Lung (tissue), 12 donors: ENCODE data around the gene SFRP5. TPM values are rescaled to one million over a fixed set of nuclear protein-coding genes. Genes with fewer than 3 reads are reported as not detected.
A peak's percentile ranks its signal among the peaks of the same experiment; 100 is the strongest.

ENCODE experiments used
- ATAC-seq: fragments of 200-7000 bp; cut with Tn5 transposase; one replicate; pipeline ENCODE4 v1.9.1; 2020; ENCODE audit warnings: moderate number of reproducible peaks; ENCODE audit not compliant: insufficient read depth, low FRiP score
- DNase-seq, 3 donors: peaks; one replicate each; pipeline ENCODE4 v3.0.0-alpha.2; 2013 to 2017
- H3K27ac ChIP-seq, 2 donors: one replicate each; pipeline ENCODE4 v1.5.1; 2013; ENCODE audit warnings: mild to moderate bottlenecking in 2 of 2, moderate library complexity in 2 of 2, control low read depth in 1 of 2, inconsistent platforms in 1 of 2, low read depth in 1 of 2, low read length in 1 of 2
- H3K27me3 ChIP-seq, 3 donors: one replicate each; pipeline ENCODE4 v1.5.1; 2013; ENCODE audit warnings: low read length in 2 of 3; ENCODE audit not compliant: control insufficient read depth in 3 of 3, insufficient read depth in 3 of 3
- H3K36me3 ChIP-seq, 4 donors: one replicate each; pipeline ENCODE4 v1.5.1; 2013; ENCODE audit warnings: low read length in 4 of 4, mild to moderate bottlenecking in 1 of 4, moderate library complexity in 1 of 4; ENCODE audit not compliant: control insufficient read depth in 4 of 4, insufficient read depth in 4 of 4
- H3K4me1 ChIP-seq, 5 donors: one replicate each; pipeline ENCODE4 v1.5.1; 2013; ENCODE audit warnings: low read length in 5 of 5, mild to moderate bottlenecking in 2 of 5, moderate library complexity in 1 of 5; ENCODE audit not compliant: control insufficient read depth in 5 of 5, insufficient read depth in 5 of 5
- H3K4me3 ChIP-seq: one replicate; pipeline ENCODE4 v1.5.1; 2013; ENCODE audit warnings: mild to moderate bottlenecking, control low read depth, moderate library complexity
- H3K9ac ChIP-seq, 2 donors: one replicate each; pipeline ENCODE4 v1.5.1; 2013; ENCODE audit warnings: low read length in 2 of 2, control low read depth in 1 of 2; ENCODE audit not compliant: insufficient read depth in 1 of 2
- H3K9me3 ChIP-seq, 4 donors: one replicate each; pipeline ENCODE4 v1.5.1; 2013; ENCODE audit warnings: low read length in 3 of 4, mild to moderate bottlenecking in 1 of 4, moderate library complexity in 1 of 4; ENCODE audit not compliant: control insufficient read depth in 4 of 4, insufficient read depth in 3 of 4
- WGBS, 2 donors: extraction: QIAGEN DNeasy Blood & Tissue Kit; methylation state at CpG; one replicate each; pipeline ENCODE4 v1.1.7; 2013; 5-methylcytosine and 5-hydroxymethylcytosine counted together
- polyA plus RNA-seq, 2 donors: library from polyadenylated mRNA; stranded (reverse); fragments of 200-250 nt; gene quantifications; one replicate each; pipeline ENCODE4 v1.2.1, GENCODE V29; 2013
- total RNA-seq, 2 donors: library from RNA; depleted of rRNA in 1 of 2; stranded (reverse); fragments of >200 nt in 1 of 2; gene quantifications; one replicate each; pipeline ENCODE4 v1.2.1, GENCODE V29; 2014 to 2021
- TF ChIP-seq, protein P1 (sequence below): IDR thresholded peaks from 2 replicates; pipeline ENCODE4 v1.5.1; 2012; ENCODE audit warnings: mild to moderate bottlenecking; ENCODE audit errors: control extremely low read depth, extremely low read depth
- donor health status: control.
- donor health status: control.
- donor health status: Bipolar disorder and iron deficiency.
- donor health status: healthy.
- donor health status: DM: yes; HTN: yes; CAD: no.

SFRP5 gene
- total and polyA plus RNA-seq, 4 donors, result 0.44 to 12.8 (median 1.7) TPM

DNA sequence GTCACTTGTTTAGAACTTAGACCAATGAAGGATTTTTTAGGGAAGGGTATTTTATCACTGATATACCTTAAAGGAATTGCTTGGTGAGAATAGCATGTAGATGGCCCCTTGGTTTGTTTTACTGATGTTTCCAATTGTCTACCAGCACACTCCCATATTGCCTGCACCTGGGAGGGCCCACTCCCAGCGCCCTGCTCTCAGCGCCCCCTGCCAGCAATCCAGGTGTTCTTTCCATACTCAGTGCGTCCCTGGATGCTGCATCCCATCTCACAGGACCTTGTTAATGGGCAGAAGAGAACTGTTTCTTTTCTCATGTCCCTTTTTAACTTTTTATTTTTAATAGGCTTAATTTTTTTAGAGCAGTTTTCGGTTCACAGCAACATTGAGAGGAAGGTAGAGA lies 24.1 kb upstream of the SFRP5 start:
- H3K27ac ChIP-seq, result no peak overlapping the region
- H3K36me3 ChIP-seq, result no peaks in the 10 kb centered on the region
- peaks cover 0 to 6% (median 5%) of the 10 kb centered on the region in 4 donors for H3K9me3 ChIP-seq
- DNase-seq (no peak), ATAC-seq (no peak)
- H3K9ac ChIP-seq, result no peak overlapping the region
- peaks cover 0 to 4% (median 3%) of the 10 kb centered on the region in 3 donors for H3K27me3 ChIP-seq
- no peak overlapping the region for H3K4me3 ChIP-seq
- H3K4me1 ChIP-seq, result no peaks in the 10 kb centered on the region
- TF ChIP-seq, protein P1, sequence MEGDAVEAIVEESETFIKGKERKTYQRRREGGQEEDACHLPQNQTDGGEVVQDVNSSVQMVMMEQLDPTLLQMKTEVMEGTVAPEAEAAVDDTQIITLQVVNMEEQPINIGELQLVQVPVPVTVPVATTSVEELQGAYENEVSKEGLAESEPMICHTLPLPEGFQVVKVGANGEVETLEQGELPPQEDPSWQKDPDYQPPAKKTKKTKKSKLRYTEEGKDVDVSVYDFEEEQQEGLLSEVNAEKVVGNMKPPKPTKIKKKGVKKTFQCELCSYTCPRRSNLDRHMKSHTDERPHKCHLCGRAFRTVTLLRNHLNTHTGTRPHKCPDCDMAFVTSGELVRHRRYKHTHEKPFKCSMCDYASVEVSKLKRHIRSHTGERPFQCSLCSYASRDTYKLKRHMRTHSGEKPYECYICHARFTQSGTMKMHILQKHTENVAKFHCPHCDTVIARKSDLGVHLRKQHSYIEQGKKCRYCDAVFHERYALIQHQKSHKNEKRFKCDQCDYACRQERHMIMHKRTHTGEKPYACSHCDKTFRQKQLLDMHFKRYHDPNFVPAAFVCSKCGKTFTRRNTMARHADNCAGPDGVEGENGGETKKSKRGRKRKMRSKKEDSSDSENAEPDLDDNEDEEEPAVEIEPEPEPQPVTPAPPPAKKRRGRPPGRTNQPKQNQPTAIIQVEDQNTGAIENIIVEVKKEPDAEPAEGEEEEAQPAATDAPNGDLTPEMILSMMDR, result no peak
- 72 to 74% methylated on average over 4 of the region's 4 CpGs for WGBS, 2 donors

DNA sequence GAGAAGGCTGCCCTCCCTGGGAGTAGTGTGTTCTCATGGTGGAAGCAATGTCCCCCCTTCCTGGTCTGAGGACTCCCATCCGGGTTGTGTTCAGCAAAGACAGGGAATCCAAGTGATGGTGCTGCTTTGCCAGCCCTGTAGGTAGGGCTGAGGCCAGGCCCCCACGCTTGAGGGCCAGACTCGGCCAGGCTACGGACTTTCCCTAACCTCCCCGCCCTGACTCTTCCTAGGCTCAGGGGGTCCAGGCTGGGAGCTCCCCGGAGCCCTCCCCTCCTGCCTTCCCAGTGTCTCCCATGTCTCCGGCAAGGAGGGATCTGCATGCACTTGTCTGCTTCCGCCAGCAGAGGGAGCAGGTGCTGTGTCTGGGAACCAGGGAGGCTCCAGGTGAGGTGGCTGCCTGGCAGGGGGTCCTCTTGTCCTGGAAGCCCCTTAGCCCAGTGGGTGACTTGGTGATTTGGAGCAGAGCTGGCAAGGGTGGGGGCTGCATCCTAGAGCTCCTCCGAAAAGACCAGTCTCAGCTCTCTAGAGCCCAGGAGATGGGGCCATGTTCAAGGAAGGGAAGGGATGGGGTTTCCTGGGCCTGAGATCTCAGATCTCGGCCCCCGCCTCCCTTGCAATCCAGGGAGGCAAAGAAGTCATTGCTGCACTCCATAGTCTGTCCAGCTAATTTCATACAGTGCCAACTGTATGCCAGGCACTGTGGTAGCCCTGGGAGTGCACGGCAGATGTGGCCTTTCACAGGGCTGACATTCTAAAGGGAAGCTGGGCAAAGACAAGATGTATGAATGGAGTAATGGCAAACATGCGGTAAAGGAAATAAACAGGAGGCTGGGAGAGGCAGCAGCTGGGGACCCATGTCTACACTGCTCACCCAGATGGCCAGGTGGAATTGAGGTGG lies 20.3 kb upstream of the SFRP5 start:
- Histone ChIP-seq H3K9ac (no peak overlapping the region), H3K9me3 (no peaks in the 10 kb centered on the region), H3K27ac (no peak overlapping the region), H3K27me3 (peaks cover 0 to 3% (median 0%) of the 10 kb centered on the region in 3 donors), H3K4me3 (no peak overlapping the region), H3K4me1 (peaks cover 0 to 8% (median 2%) of the 10 kb centered on the region in 5 donors), H3K36me3 (no peaks in the 10 kb centered on the region)
- 28 to 29% methylated on average over 13 of the region's 13 CpGs for WGBS, 2 donors
- TF ChIP-seq, protein P1, result peak; percentile 68
- peak; percentile 44 to 56 (median 52) for DNase-seq
- peak; percentile 61 for ATAC-seq

DNA sequence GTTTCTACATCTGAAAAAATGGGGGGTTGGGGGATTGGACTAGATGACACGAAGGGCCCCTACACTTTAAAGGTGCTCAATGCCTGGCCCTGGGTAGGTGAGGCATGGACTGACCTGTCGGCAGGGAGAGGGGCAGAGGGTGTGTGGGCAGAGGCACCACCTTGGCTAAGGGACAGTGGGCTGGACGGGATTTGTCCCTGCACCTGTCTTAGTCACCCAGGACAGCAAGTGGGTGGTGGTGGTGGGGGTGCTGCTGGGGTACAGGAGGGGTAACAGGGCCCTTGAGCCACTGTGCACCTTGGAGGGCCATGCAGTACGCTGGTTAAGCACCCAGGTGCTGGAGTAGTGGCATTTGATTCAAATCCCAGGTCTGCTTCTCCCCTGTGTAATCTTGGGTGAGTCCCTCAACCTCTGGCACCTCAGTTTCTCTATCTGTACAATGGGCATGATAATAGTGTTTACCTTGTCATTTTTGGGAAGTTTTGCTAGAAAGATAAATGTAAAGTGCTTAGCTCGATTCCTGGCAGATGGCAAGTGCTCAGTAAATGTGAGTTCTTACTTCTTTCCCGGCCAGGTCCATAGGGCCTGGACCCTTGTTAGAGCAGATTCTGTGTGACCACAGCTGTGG lies 18.1 kb upstream of the SFRP5 start:
- ATAC-seq (no peak), DNase-seq (no peak)
- H3K36me3 ChIP-seq, result no peaks in the 10 kb centered on the region
- H3K9me3 ChIP-seq, result no peaks in the 10 kb centered on the region
- WGBS, 2 donors, result 72 to 78% methylated on average over 6 of the region's 6 CpGs
- TF ChIP-seq, protein P1, result no peak
- H3K4me3 ChIP-seq, result no peak overlapping the region
- peaks cover 0 to 8% (median 2%) of the 10 kb centered on the region in 5 donors for H3K4me1 ChIP-seq
- H3K9ac ChIP-seq, result no peak overlapping the region
- no peak overlapping the region for H3K27ac ChIP-seq
- H3K27me3 ChIP-seq, result no peaks in the 10 kb centered on the region
